Ascending aorta (tissue), 2 donors: ENCODE results near the gene TUBA8. TPM values are rescaled to one million over a fixed set of nuclear protein-coding genes. Genes with fewer than 3 reads are reported as not detected.
A peak's percentile ranks its signal among the peaks of the same experiment; 100 is the strongest.

Experiments
- DNase-seq, 2 donors: peaks; one replicate each; pipeline ENCODE4 v3.0.0-alpha.2; 2019; ENCODE audit warnings: low spot score in 2 of 2
- H3K27ac ChIP-seq, 2 donors: fragments of 200-600 bp; sonication (generic); one replicate each; pipeline ENCODE4 v1.5.1; 2016 to 2017; ENCODE audit warnings: mild to moderate bottlenecking in 1 of 2
- H3K27me3 ChIP-seq: fragments of 200-600 bp; sonication (generic); one replicate; pipeline ENCODE4 v1.5.1; 2017
- H3K36me3 ChIP-seq, 2 donors: fragments of 200-600 bp; sonication (generic); one replicate each; pipeline ENCODE4 v1.5.1; 2016
- H3K4me1 ChIP-seq, 2 donors: fragments of 200-600 bp; sonication (generic); one replicate each; pipeline ENCODE4 v1.5.1; 2016 to 2017; ENCODE audit warnings: mild to moderate bottlenecking in 1 of 2
- H3K4me3 ChIP-seq, 2 donors: fragments of 200-600 bp; sonication (generic); one replicate each; pipeline ENCODE4 v1.5.1; 2016 to 2017; ENCODE audit warnings: mild to moderate bottlenecking in 1 of 2
- H3K9me3 ChIP-seq, 2 donors: fragments of 200-600 bp; sonication (generic); one replicate each; pipeline ENCODE4 v1.5.1; 2016
- intact Hi-C: fragments of 100-400 bp; cut with DNase I; formaldehyde crosslinking; loops from one replicate; pipeline ENCODE4 v1.15.1; 2023
- total RNA-seq: library from RNA; depleted of rRNA; stranded (reverse); fragments of >200 nt; gene quantifications from one replicate; pipeline ENCODE4 v1.1.0, GENCODE V29; 2016
- TF ChIP-seq, protein P1 (sequence below), 3 experiments: fragments of 200-600 bp in 2 of 3; fragments of 450-650 bp in 1 of 3; sonication (generic) in 2 of 3; IDR thresholded peaks; one replicate each; pipeline ENCODE4 v1.5.1; 2016 to 2019; ENCODE audit warnings: antibody characterized with exemption in 3 of 3, mild to moderate bottlenecking in 1 of 3, moderate library complexity in 1 of 3

The TUBA8 gene
- total RNA-seq, 1 donor from 2014 or later = not detected

- Histone ChIP-seq H3K27ac (no peak overlapping the region), H3K4me1 (no peaks in the 10 kb centered on the region), H3K27me3 (no peaks in the 10 kb centered on the region), H3K4me3 (no peak overlapping the region), H3K36me3 (peaks cover 59 to 88% of the 10 kb centered on the region in 2 donors), H3K9me3 (no peaks in the 10 kb centered on the region)
- DNase-seq = no peak
- TF ChIP-seq, protein P1, sequence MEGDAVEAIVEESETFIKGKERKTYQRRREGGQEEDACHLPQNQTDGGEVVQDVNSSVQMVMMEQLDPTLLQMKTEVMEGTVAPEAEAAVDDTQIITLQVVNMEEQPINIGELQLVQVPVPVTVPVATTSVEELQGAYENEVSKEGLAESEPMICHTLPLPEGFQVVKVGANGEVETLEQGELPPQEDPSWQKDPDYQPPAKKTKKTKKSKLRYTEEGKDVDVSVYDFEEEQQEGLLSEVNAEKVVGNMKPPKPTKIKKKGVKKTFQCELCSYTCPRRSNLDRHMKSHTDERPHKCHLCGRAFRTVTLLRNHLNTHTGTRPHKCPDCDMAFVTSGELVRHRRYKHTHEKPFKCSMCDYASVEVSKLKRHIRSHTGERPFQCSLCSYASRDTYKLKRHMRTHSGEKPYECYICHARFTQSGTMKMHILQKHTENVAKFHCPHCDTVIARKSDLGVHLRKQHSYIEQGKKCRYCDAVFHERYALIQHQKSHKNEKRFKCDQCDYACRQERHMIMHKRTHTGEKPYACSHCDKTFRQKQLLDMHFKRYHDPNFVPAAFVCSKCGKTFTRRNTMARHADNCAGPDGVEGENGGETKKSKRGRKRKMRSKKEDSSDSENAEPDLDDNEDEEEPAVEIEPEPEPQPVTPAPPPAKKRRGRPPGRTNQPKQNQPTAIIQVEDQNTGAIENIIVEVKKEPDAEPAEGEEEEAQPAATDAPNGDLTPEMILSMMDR (IDR thresholded peaks at IDR 0.05) = no peak
- intact Hi-C loops = no loop called here
These were observed 25.4 kb upstream of the TUBA8 start for GRCh38 chr22:18085188-18085587.

DNA sequence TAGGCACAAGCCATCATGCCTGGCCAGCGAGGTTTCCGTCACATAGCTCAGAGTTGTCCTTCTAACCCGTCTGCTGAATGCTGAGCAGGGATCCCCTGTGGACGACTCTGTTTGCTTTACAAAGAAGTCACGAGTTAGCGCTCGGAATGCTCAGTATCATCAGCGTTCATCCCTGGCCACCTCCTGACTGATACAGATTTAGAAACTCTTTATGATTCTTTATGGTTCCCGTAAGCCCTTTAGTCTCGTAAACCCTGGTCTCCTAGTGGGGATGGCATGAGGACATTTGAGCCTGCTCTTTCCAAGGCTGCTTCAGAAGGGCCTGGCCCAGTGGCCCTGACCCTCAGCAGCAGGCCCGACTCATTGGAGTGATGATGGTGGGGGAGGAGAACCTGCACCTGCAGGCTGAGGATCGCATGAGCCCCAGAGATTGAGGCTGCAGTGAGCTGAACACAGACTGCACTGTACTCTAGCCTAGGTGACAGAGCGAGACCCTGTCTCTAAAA is 23.2 kb upstream of the TUBA8 start:
- H3K4me1 ChIP-seq = no peaks in the 10 kb centered on the region
- H3K27ac ChIP-seq = no peak overlapping the region
- intact Hi-C loops = no loop called here
- H3K36me3 ChIP-seq = peaks cover 51 to 71% of the 10 kb centered on the region in 2 donors
- no peak overlapping the region for H3K4me3 ChIP-seq
- TF ChIP-seq, protein P1 (IDR thresholded peaks at IDR 0.05) = no peak
- DNase-seq = no peak
- H3K9me3 ChIP-seq = no peaks in the 10 kb centered on the region
- no peaks in the 10 kb centered on the region for H3K27me3 ChIP-seq

- Histone ChIP-seq H3K9me3 (no peaks in the 10 kb centered on the region), H3K27ac (no peak overlapping the region), H3K4me1 (no peaks in the 10 kb centered on the region), H3K36me3 (peaks cover 41 to 55% of the 10 kb centered on the region in 2 donors), H3K27me3 (no peaks in the 10 kb centered on the region), H3K4me3 (no peak overlapping the region)
- DNase-seq = no peak
- TF ChIP-seq, protein P1 (IDR thresholded peaks at IDR 0.05) = no peak
- intact Hi-C loops = no loop called here
These were observed 21.6 kb upstream of the TUBA8 start for GRCh38 chr22:18088825-18089568.

- TF ChIP-seq, protein P1 (IDR thresholded peaks at IDR 0.05) = no peak
- H3K36me3 ChIP-seq = peaks cover 30 to 42% of the 10 kb centered on the region in 2 donors
- no peak for DNase-seq
- no peaks in the 10 kb centered on the region for H3K27me3 ChIP-seq
- H3K4me1 ChIP-seq = no peaks in the 10 kb centered on the region
- intact Hi-C loops = no loop called here
- no peak overlapping the region for H3K4me3 ChIP-seq
- H3K9me3 ChIP-seq = no peaks in the 10 kb centered on the region
- H3K27ac ChIP-seq = no peak overlapping the region
These were observed 20.3 kb upstream of the TUBA8 start for GRCh38 chr22:18090286-18090685.

DNA sequence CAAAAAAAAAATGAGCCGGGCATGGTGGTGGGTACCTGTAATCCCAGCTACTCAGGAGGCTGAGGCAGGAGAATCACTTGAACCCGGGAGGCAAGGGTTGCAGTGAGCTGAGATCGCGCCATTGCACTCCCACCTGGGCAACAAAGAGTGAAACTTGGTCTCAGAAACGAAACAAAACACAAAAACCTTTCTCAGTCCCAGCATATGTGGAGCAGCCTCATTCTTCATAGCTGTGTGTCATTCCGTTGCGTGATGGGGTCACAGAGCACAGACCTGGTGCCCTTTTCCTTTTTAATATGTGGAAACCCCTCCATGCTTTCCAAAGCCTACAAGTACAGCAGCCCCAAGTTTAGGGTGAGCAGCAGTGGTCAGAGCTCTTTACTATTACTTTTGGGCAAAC is 19.1 kb upstream of the TUBA8 start:
- H3K27me3 ChIP-seq = no peaks in the 10 kb centered on the region
- TF ChIP-seq, protein P1 (IDR thresholded peaks at IDR 0.05) = no peak
- H3K36me3 ChIP-seq = peaks cover 25 to 31% of the 10 kb centered on the region in 2 donors
- H3K4me1 ChIP-seq = no peaks in the 10 kb centered on the region
- no peaks in the 10 kb centered on the region for H3K9me3 ChIP-seq
- H3K4me3 ChIP-seq = peak overlapping the region; percentile 46 to 64
- no peak for DNase-seq
- peak overlapping the region; percentile 94 to 97 for H3K27ac ChIP-seq
- intact Hi-C loops = loop anchor here (1.0 kb wide), 1 partner anchor 13 kb away; no protein-coding TSS in a partner anchor
